Measurements from ENCODE around the gene ATF7.

DNA sequence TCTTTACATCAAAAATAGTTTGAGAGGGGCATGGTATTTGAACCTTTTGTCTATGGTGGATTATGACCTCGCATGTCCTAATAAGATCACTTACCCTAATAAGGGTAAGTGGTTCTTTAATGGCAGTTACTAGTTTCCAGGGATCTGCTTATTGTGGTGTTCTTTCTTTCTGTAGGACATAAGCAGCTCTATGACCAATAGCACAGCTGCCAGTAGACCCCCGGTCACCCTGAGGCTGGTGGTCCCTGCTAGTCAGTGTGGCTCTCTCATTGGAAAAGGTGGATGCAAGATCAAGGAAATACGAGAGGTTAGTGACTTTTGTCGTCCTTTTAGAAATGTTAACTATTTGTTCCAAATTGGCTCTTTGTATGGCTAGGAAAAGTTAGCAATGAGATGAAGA is 167.1 kb downstream of the ATF7 start:
- TF ChIP-seq GTF2F1 (IDR thresholded peaks at IDR 0.05; ENCODE audit: low read length) = no peak
- no peak for TF ChIP-seq HNF4A (CRISPR knock-in tag; IDR thresholded peaks at IDR 0.05)
- TF ChIP-seq REL (CRISPR knock-in tag; conservative IDR thresholded peaks at IDR 0.05) = no peak
- TF ChIP-seq ARNTL (CRISPR knock-in tag; IDR thresholded peaks at IDR 0.05) = no peak
- no peak for TF ChIP-seq NR3C1 (CRISPR knock-in tag; IDR thresholded peaks at IDR 0.05)
- TF ChIP-seq, protein P1, sequence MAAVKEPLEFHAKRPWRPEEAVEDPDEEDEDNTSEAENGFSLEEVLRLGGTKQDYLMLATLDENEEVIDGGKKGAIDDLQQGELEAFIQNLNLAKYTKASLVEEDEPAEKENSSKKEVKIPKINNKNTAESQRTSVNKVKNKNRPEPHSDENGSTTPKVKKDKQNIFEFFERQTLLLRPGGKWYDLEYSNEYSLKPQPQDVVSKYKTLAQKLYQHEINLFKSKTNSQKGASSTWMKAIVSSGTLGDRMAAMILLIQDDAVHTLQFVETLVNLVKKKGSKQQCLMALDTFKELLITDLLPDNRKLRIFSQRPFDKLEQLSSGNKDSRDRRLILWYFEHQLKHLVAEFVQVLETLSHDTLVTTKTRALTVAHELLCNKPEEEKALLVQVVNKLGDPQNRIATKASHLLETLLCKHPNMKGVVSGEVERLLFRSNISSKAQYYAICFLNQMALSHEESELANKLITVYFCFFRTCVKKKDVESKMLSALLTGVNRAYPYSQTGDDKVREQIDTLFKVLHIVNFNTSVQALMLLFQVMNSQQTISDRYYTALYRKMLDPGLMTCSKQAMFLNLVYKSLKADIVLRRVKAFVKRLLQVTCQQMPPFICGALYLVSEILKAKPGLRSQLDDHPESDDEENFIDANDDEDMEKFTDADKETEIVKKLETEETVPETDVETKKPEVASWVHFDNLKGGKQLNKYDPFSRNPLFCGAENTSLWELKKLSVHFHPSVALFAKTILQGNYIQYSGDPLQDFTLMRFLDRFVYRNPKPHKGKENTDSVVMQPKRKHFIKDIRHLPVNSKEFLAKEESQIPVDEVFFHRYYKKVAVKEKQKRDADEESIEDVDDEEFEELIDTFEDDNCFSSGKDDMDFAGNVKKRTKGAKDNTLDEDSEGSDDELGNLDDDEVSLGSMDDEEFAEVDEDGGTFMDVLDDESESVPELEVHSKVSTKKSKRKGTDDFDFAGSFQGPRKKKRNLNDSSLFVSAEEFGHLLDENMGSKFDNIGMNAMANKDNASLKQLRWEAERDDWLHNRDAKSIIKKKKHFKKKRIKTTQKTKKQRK (IDR thresholded peaks at IDR 0.05; ENCODE audit: low read length) = no peak
- no peak for TF ChIP-seq JUN (CRISPR knock-in tag; IDR thresholded peaks at IDR 0.05)
- no peak for TF ChIP-seq ZNF576 (CRISPR knock-in tag; IDR thresholded peaks at IDR 0.05)
- TF ChIP-seq NFE2 (CRISPR knock-in tag; IDR thresholded peaks at IDR 0.05) = no peak

Data from HepG2 (cell line).